ENCODE measurements around the gene DDX51.

DNA sequence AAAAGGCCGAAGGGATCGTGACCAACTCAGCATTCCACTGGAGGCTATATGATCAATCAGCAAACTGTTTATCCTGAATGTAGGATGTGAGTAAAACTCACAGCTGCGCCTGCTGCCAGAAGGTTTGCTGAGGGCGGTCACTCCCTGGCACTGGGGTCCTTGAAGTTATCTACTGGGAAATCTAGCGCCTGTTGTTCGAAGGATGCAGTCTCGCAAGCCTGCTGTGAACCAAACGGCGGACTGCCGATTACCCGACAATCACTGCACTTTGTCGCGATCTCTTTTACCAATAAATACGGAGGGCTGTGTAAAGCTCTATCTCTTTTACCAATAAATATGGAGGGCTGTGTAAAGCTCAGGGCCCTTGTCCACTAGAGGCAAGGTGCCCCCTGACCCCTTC lies 12.9 kb downstream of the DDX51 start:
- TF ChIP-seq, protein P1, sequence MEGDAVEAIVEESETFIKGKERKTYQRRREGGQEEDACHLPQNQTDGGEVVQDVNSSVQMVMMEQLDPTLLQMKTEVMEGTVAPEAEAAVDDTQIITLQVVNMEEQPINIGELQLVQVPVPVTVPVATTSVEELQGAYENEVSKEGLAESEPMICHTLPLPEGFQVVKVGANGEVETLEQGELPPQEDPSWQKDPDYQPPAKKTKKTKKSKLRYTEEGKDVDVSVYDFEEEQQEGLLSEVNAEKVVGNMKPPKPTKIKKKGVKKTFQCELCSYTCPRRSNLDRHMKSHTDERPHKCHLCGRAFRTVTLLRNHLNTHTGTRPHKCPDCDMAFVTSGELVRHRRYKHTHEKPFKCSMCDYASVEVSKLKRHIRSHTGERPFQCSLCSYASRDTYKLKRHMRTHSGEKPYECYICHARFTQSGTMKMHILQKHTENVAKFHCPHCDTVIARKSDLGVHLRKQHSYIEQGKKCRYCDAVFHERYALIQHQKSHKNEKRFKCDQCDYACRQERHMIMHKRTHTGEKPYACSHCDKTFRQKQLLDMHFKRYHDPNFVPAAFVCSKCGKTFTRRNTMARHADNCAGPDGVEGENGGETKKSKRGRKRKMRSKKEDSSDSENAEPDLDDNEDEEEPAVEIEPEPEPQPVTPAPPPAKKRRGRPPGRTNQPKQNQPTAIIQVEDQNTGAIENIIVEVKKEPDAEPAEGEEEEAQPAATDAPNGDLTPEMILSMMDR (IDR thresholded peaks at IDR 0.05): no peak
- TF ChIP-seq POLR2A (IDR thresholded peaks at IDR 0.05; ENCODE audit: low read depth): no peak
- no peak for TF ChIP-seq POLR2AphosphoS5 (IDR thresholded peaks at IDR 0.05)

All from esophagus muscularis mucosa (tissue), 3 donors.